Adrenal gland (tissue), 12 donors: ENCODE measurements around the gene MSLN. TPM values are rescaled to one million over a fixed set of nuclear protein-coding genes. Genes with fewer than 3 reads are reported as not detected.

Experiments used
- DNase-seq, 7 donors: peaks; one replicate each; pipeline ENCODE4 v3.0.0-alpha.2; 2019 to 2020
- H3K27ac ChIP-seq, 5 donors: fragments of 200-600 bp; sonication (generic) in 4 of 5; 1 replicate in 3 of 5; 2 replicates in 2 of 5; pipeline versions ENCODE4 v1.5.1 to v1.8.0; 2016 to 2020; ENCODE audit warnings: mild to moderate bottlenecking in 1 of 5
- H3K27me3 ChIP-seq: fragments of 200-600 bp; 2 replicates; pipeline ENCODE4 v1.8.0; 2021
- H3K36me3 ChIP-seq, 2 donors: fragments of 200-600 bp; replicated peaks in 1 of 2; 1 replicate in 1 of 2; 2 replicates in 1 of 2; pipeline versions ENCODE4 v1.5.1 to v1.8.0; 2018 to 2022
- H3K4me1 ChIP-seq, 2 donors: fragments of 200-600 bp; replicated peaks in 1 of 2; 1 replicate in 1 of 2; 2 replicates in 1 of 2; pipeline versions ENCODE4 v1.5.1 to v1.8.0; 2018 to 2021
- H3K4me3 ChIP-seq, 4 donors: fragments of 200-600 bp; sonication (generic) in 3 of 4; one replicate each; pipeline ENCODE4 v1.5.1; 2016 to 2018
- H3K9me3 ChIP-seq, 3 donors: fragments of 200-600 bp; sonication (generic) in 1 of 3; replicated peaks in 1 of 3; 1 replicate in 2 of 3; 2 replicates in 1 of 3; pipeline versions ENCODE4 v1.5.1 to v1.8.0; 2016 to 2021
- POLR2A ChIP-seq, 2 donors: fragments of 450-650 bp; IDR thresholded peaks; one replicate each; pipeline ENCODE4 v1.6.1; 2017; ENCODE audit warnings: antibody characterized with exemption in 2 of 2, mild to moderate bottlenecking in 2 of 2, moderate library complexity in 1 of 2
- WGBS, 4 donors: extraction: QIAGEN DNeasy Blood & Tissue Kit in 2 of 4; methylation state at CpG; one replicate each; pipeline versions ENCODE4 v1.1.5 to v1.1.7; 2013 to 2017; 5-methylcytosine and 5-hydroxymethylcytosine counted together
- intact Hi-C, 2 donors: fragments of 100-400 bp; cut with DNase I; formaldehyde crosslinking; loops; one replicate each; pipeline versions ENCODE4 v1.14.1 to v1.15.0; 2022 to 2023
- polyA plus RNA-seq, 3 donors: library from polyadenylated mRNA; stranded (reverse); fragments of 200-250 nt in 2 of 3; fragments of 350-450 nt in 1 of 3; fragmentation: Illumina TruSeq in 1 of 3; extraction: RNeasy Lipid Tissue Mini Kit (QIAGEN cat#74804) in 1 of 3; gene quantifications; one replicate each; pipeline ENCODE4 v1.2.3, GENCODE V29; 2013 to 2014
- total RNA-seq, 9 donors: library from RNA; depleted of rRNA in 4 of 9; stranded (reverse); fragments of >200 nt in 4 of 9; fragments of 120-200 nt in 1 of 9; fragmentation: NEBNext Ultra II Directional in 1 of 9; extraction: Animal tissue kit (Norgen Biotek cat#: 25700) in 1 of 9; gene quantifications; one replicate each; pipeline versions ENCODE4 v1.1.0 to v1.2.4, GENCODE V29; 2013 to 2023
- TF ChIP-seq, protein P1 (sequence below), 6 experiments: fragments of 450-650 bp in 4 of 6; fragments of 200-600 bp in 2 of 6; sonication (generic) in 1 of 6; IDR thresholded peaks; 1 replicate in 5 of 6; 2 replicates in 1 of 6; pipeline versions ENCODE4 v1.5.1 to v1.8.0; 2016 to 2021; ENCODE audit warnings: antibody characterized with exemption in 6 of 6, mild to moderate bottlenecking in 2 of 6, moderate library complexity in 1 of 6
- donor health status: healthy with polysubstance abuse.
- donor health status: Bipolar disorder and iron deficiency.
- donor health status: DM: yes; HTN: yes; CAD: no.
- donor health status: DM: no; HTN: no; CAD: no.
- donor health status: DM: no; HTN: no; CAD: no.
- donor health status: DM: yes; HTN: yes; CAD: no.

MSLN gene
- total and polyA plus RNA-seq, 12 donors: 0.13 to 0.46 (median 0.30) TPM; not detected in 8

GRCh38 chr16:814974-815373 is 54.4 kb downstream of the MSLN start:
- no peaks in the 10 kb centered on the region for H3K36me3 ChIP-seq
- WGBS, 4 donors: 75 to 82% (median 79%) methylated on average over 5 to 9 of the region's 9 CpGs
- H3K27ac ChIP-seq: no peak overlapping the region
- H3K4me3 ChIP-seq: no peak overlapping the region
- intact Hi-C loops: loop anchor here (2.0 to 5.0 kb wide), 3 partner anchors 240 to 282 kb away; partner anchors contain the start of gene C1QTNF8 (in 1 of the 2)
- DNase-seq: no peak
- H3K27me3 ChIP-seq: peaks cover 28% of the 10 kb centered on the region
- no peaks in the 10 kb centered on the region for H3K9me3 ChIP-seq
- TF ChIP-seq, protein P1, sequence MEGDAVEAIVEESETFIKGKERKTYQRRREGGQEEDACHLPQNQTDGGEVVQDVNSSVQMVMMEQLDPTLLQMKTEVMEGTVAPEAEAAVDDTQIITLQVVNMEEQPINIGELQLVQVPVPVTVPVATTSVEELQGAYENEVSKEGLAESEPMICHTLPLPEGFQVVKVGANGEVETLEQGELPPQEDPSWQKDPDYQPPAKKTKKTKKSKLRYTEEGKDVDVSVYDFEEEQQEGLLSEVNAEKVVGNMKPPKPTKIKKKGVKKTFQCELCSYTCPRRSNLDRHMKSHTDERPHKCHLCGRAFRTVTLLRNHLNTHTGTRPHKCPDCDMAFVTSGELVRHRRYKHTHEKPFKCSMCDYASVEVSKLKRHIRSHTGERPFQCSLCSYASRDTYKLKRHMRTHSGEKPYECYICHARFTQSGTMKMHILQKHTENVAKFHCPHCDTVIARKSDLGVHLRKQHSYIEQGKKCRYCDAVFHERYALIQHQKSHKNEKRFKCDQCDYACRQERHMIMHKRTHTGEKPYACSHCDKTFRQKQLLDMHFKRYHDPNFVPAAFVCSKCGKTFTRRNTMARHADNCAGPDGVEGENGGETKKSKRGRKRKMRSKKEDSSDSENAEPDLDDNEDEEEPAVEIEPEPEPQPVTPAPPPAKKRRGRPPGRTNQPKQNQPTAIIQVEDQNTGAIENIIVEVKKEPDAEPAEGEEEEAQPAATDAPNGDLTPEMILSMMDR (IDR thresholded peaks at IDR 0.05): no peak
- no peak for TF ChIP-seq POLR2A (IDR thresholded peaks at IDR 0.05)
- H3K4me1 ChIP-seq: peaks cover 0 to 5% of the 10 kb centered on the region in 2 donors

DNA sequence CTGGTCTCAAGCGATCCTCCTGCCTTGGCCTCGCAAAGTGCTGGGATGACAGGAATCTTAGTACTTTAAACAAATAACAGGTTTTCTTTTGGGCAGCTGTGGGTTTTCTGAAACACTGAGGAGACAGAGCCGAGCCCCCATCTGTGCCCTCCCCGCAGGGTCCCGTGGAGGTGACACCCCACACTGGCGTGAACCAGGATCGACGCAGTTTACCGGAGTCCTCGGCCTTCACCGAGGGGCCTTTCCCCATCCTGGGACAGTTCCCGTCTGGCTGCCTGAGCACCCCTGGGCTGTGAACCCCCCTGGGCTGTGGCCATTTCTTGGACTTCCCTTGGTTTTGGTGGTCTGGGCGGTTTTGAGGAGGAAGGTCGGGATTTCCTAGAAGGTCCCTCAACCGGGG is 55.3 kb downstream of the MSLN start:
- intact Hi-C loops: loop anchor here in 1 of 2 donors (2.0 to 5.0 kb wide), 2 partner anchors 239 to 281 kb away; partner anchors contain the start of gene C1QTNF8
- H3K27me3 ChIP-seq: peaks cover 28% of the 10 kb centered on the region
- WGBS, 4 donors: 92 to 95% (median 94%) methylated on average over 11 to 15 of the region's 15 CpGs
- no peaks in the 10 kb centered on the region for H3K9me3 ChIP-seq
- H3K4me1 ChIP-seq: peaks cover 0 to 5% of the 10 kb centered on the region in 2 donors
- no peak overlapping the region for H3K27ac ChIP-seq
- H3K4me3 ChIP-seq: no peak overlapping the region
- H3K36me3 ChIP-seq: no peaks in the 10 kb centered on the region
- no peak for DNase-seq
- TF ChIP-seq, protein P1 (IDR thresholded peaks at IDR 0.05): no peak
- no peak for TF ChIP-seq POLR2A (IDR thresholded peaks at IDR 0.05)

- Histone ChIP-seq H3K9me3 (no peaks in the 10 kb centered on the region), H3K4me1 (peaks cover 0 to 5% of the 10 kb centered on the region in 2 donors), H3K27me3 (peaks cover 28% of the 10 kb centered on the region), H3K36me3 (no peaks in the 10 kb centered on the region), H3K27ac (no peak overlapping the region), H3K4me3 (no peak overlapping the region)
- WGBS, 4 donors: 51 to 73% (median 67%) methylated on average over 46 to 71 of the region's 71 CpGs
- intact Hi-C loops: loop anchor here in 1 of 2 donors (5.0 kb wide), 1 partner anchor 280 kb away; the partner anchor contains the start of gene C1QTNF8
- no peak for DNase-seq
- TF ChIP-seq POLR2A (IDR thresholded peaks at IDR 0.05): no peak
- TF ChIP-seq, protein P1 (IDR thresholded peaks at IDR 0.05): no peak
Measured at GRCh38 chr16:817001-817906, 56.7 kb downstream of the MSLN start.

DNA sequence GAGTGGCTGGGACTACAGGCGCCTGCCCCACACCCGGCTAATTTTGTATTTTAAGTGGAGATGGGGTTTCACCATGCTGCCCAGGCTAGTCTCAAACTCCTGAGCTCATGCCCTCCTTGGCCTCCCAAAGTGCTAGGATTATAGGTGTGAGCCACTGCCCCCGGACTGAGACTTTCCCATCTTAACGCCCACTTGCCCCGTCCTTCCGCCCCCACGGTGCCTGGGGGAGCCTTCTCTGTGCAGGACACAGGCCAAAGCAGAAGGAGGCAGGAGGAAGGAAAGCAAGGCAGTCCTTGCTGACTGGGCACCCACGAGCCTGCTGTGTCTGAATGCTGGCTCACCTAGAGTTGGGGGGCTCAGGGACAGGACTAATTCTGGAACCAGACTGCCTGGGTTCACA is 57.6 kb downstream of the MSLN start:
- intact Hi-C loops: loop anchor here in 1 of 2 donors (5.0 kb wide), 1 partner anchor 279 kb away; the partner anchor contains the start of gene C1QTNF8
- TF ChIP-seq POLR2A (IDR thresholded peaks at IDR 0.05): no peak
- TF ChIP-seq, protein P1 (IDR thresholded peaks at IDR 0.05): no peak
- Histone ChIP-seq H3K9me3 (no peaks in the 10 kb centered on the region), H3K36me3 (no peaks in the 10 kb centered on the region), H3K27me3 (peaks cover 26% of the 10 kb centered on the region), H3K27ac (no peak overlapping the region), H3K4me3 (no peak overlapping the region), H3K4me1 (peaks cover 0 to 5% of the 10 kb centered on the region in 2 donors)
- no peak for DNase-seq
- 76 to 90% (median 84%) methylated on average over 8 of the region's 8 CpGs for WGBS, 4 donors
